T-helper 17 cell (primary cell): Measurements from ENCODE around the gene GRHL3. TPM values are rescaled to one million over a fixed set of nuclear protein-coding genes. Genes with fewer than 3 reads are reported as not detected.
A peak's percentile ranks its signal among the peaks of the same experiment; 100 is the strongest.
"Not testable (repeated sequence)": the region's sequence is repeated elsewhere in the genome, so short reads cannot be mapped to it uniquely, and the experiment has no call there.

ENCODE experiments used
- ATAC-seq: fragments of 150-1000 bp; cut with Tn5 transposase; 2 replicates; pipeline ENCODE4 v1.10.0; 2021; ENCODE audit warnings: mild to moderate bottlenecking, moderate library complexity
- DNase-seq, 3 donors: peaks; one replicate each; pipeline versions ENCODE4 v3.0.0 to v3.0.0-alpha.2; 2020 to 2021
- H3K9me3 ChIP-seq: one replicate; pipeline ENCODE4 v1.7.0; 2013; ENCODE audit warnings: low read length, mild to moderate bottlenecking; ENCODE audit not compliant: control insufficient read depth, poor library complexity, severe bottlenecking
- H3K27ac Mint-ChIP-seq: one replicate; pipeline ENCODE4 v1.8.0; 2022; ENCODE audit warnings: mild to moderate bottlenecking, moderate library complexity, mixed read lengths
- H3K27me3 Mint-ChIP-seq: one replicate; pipeline ENCODE4 v1.8.0; 2022; ENCODE audit warnings: mixed read lengths
- H3K36me3 Mint-ChIP-seq: one replicate; pipeline ENCODE4 v1.8.0; 2022; ENCODE audit warnings: low read depth, mixed read lengths
- H3K4me1 Mint-ChIP-seq: one replicate; pipeline ENCODE4 v1.8.0; 2022; ENCODE audit warnings: mild to moderate bottlenecking, mixed read lengths
- H3K4me3 Mint-ChIP-seq: one replicate; pipeline ENCODE4 v1.8.0; 2022; ENCODE audit warnings: mild to moderate bottlenecking, moderate library complexity, mixed read lengths
- total RNA-seq, 4 donors: library from RNA in 2 of 4; stranded (reverse) in 2 of 4; gene quantifications; one replicate each; pipeline ENCODE4 v1.2.3 and lab custom pipeline; 2022 to 2026

GRHL3 gene
- total RNA-seq, 2 donors from 2014 or later, result not detected

DNA sequence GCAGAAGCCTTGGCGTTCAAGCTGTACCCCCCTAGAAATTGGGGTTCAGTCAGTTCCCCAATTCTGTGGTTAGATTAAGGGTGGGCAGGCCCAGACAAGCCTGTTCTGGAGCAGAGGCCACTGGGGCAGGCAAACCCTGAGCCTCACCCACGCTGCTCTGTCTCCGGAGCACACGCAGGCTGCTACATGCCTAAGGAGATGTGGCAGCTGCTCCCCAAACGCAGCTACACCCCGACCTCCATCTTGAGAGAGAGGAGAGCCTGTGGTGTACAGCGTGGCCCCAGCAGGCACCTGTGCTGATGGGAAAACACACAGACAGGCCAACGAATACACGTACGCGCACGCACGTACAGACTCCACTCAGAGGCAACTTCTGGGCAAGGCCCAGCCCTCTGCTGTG lies 33.9 kb upstream of the GRHL3 start:
- DNase-seq, result no peak
- ATAC-seq, result no peak
- H3K9me3 ChIP-seq, result no peaks in the 10 kb centered on the region
- no peak overlapping the region for H3K4me3 Mint-ChIP-seq
- H3K4me1 Mint-ChIP-seq, result no peaks in the 10 kb centered on the region
- H3K36me3 Mint-ChIP-seq, result no peaks in the 10 kb centered on the region
- H3K27me3 Mint-ChIP-seq, result peaks cover 4% of the 10 kb centered on the region
- no peak overlapping the region for H3K27ac Mint-ChIP-seq

GRCh38 chr1:24286246-24287010 lies 32.7 kb upstream of the GRHL3 start:
- DNase-seq (no peak), ATAC-seq (no peak)
- no peaks in the 10 kb centered on the region for H3K36me3 Mint-ChIP-seq
- H3K4me3 Mint-ChIP-seq, result no peak overlapping the region
- H3K9me3 ChIP-seq, result no peaks in the 10 kb centered on the region
- H3K27ac Mint-ChIP-seq, result no peak overlapping the region
- H3K27me3 Mint-ChIP-seq, result peaks cover 10% of the 10 kb centered on the region
- no peaks in the 10 kb centered on the region for H3K4me1 Mint-ChIP-seq

DNA sequence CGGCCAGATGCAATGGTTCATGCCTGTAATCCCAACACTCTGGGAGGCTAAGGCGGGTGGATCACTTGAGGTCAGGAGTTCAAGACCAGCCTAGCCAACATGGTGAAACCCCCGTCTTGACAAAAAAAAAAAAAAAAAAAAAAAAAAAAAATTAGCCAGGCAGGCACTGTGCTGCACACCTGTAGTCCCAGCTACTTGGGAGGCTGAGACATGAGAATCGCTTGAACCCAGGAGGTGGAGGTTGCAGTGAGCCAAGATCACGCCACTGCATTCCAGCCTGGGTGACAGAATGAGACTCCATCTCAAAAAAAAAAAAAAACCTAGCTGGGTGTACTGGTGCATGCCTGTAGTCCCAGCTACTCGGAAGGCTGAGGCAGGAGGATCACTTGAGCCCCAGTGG lies 31.4 kb upstream of the GRHL3 start:
- not testable (repeated sequence) for H3K4me1 Mint-ChIP-seq, H3K9me3 ChIP-seq, H3K36me3 Mint-ChIP-seq, DNase-seq, H3K4me3 Mint-ChIP-seq, H3K27ac Mint-ChIP-seq, ATAC-seq
- peaks cover 19% of the 10 kb centered on the region for H3K27me3 Mint-ChIP-seq

- no peak for DNase-seq
- ATAC-seq, result no peak
- H3K4me3 Mint-ChIP-seq, result no peak overlapping the region
- no peak overlapping the region for H3K27ac Mint-ChIP-seq
- H3K9me3 ChIP-seq, result no peaks in the 10 kb centered on the region
- peaks cover 19% of the 10 kb centered on the region for H3K27me3 Mint-ChIP-seq
- no peaks in the 10 kb centered on the region for H3K4me1 Mint-ChIP-seq
- peaks cover 3% of the 10 kb centered on the region for H3K36me3 Mint-ChIP-seq
These were observed 30.7 kb upstream of the GRHL3 start for GRCh38 chr1:24288479-24288878.

DNA sequence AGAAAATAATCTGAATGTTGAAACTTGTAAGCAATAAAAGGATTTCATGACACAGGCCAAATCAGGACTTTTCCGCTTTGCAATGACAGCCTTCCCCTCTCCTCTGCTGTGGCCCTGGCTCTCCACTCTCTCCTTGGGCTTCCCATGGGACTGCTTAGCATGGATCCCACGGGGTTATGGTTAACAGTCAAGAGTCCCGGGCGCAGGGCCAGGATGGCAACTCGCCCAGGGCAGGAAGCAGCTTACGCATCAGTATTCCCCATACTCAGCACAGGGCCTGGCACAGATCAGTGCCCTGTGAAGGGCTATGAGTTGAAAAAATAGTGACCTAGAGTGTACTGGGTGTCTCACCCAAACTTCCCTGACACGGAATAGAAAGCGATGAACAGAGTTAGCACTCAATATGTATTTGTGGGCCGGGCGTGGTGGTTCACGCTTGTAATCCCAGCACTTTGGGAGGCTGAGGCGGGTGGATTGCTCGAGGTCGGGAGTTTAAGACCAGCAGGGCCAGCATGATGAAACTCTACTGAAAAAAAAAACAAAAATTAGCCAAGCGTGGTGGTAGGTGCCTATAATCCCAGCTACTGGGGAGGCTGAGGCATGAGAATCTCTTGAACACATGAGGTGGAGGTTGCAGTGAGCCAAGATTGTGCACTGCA lies 29.1 kb upstream of the GRHL3 start:
- H3K9me3 ChIP-seq, result no peaks in the 10 kb centered on the region
- H3K27me3 Mint-ChIP-seq, result peaks cover 33% of the 10 kb centered on the region
- H3K36me3 Mint-ChIP-seq, result peaks cover 3% of the 10 kb centered on the region
- H3K4me1 Mint-ChIP-seq, result no peaks in the 10 kb centered on the region
- peak overlapping the region; percentile 44 for H3K4me3 Mint-ChIP-seq
- DNase-seq, result no peak
- ATAC-seq, result no peak
- peak overlapping the region; percentile 65 for H3K27ac Mint-ChIP-seq

GRCh38 chr1:24290933-24291487 lies 28.1 kb upstream of the GRHL3 start:
- Mint-ChIP-seq H3K27ac (no peak overlapping the region), H3K27me3 (peaks cover 42% of the 10 kb centered on the region), H3K4me1 (no peaks in the 10 kb centered on the region), H3K36me3 (peaks cover 3% of the 10 kb centered on the region), H3K4me3 (no peak overlapping the region)
- H3K9me3 ChIP-seq, result no peaks in the 10 kb centered on the region
- ATAC-seq (no peak), DNase-seq (no peak)

DNA sequence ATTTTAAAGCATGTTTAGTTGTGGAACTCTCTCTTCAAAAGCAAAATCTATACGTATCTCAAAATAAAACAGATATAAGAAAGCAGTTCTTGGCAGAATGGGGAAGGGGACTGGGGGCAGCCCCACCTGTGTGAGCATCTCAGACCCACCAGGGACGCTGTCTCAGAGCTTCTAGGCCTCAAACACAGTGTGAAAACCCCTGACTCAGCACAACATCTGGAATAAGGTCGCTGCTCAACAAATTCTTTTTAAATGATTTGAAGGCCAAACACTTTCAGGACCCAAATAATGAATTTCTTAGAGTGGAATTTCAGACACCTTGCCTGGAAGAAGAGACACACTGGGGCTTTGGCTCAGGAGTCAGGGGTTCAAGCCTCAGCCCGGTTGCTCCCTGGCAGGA lies 27.1 kb upstream of the GRHL3 start:
- no peaks in the 10 kb centered on the region for H3K9me3 ChIP-seq
- H3K4me3 Mint-ChIP-seq, result no peak overlapping the region
- DNase-seq (no peak), ATAC-seq (no peak)
- peak overlapping the region; percentile 51 for H3K27ac Mint-ChIP-seq
- H3K27me3 Mint-ChIP-seq, result peaks cover 44% of the 10 kb centered on the region
- peaks cover 3% of the 10 kb centered on the region for H3K36me3 Mint-ChIP-seq
- H3K4me1 Mint-ChIP-seq, result no peaks in the 10 kb centered on the region

DNA sequence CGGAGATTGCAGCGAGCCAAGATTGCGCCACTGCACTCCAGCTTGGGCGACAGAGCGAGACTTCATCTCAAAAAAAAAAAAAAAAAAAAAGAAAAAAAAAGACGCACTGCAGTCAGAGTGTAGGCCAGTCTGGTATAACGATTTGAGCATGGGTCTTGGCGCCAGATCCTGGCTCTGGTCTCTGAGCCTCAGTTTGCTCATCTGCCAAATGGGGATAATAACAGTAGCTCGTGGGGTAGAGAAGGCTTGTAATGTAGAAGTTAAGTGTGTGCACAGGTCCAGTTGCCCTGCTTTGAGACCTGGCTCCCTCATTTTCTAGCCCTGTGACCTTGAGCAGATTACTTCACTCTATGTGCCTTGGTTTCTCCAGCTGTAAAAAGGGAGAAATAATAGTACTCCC lies 26.3 kb upstream of the GRHL3 start:
- H3K36me3 Mint-ChIP-seq, result peaks cover 3% of the 10 kb centered on the region
- H3K4me3 Mint-ChIP-seq, result no peak overlapping the region
- ATAC-seq (no peak), DNase-seq (no peak)
- no peaks in the 10 kb centered on the region for H3K9me3 ChIP-seq
- H3K27ac Mint-ChIP-seq, result no peak overlapping the region
- no peaks in the 10 kb centered on the region for H3K4me1 Mint-ChIP-seq
- H3K27me3 Mint-ChIP-seq, result peaks cover 52% of the 10 kb centered on the region

DNA sequence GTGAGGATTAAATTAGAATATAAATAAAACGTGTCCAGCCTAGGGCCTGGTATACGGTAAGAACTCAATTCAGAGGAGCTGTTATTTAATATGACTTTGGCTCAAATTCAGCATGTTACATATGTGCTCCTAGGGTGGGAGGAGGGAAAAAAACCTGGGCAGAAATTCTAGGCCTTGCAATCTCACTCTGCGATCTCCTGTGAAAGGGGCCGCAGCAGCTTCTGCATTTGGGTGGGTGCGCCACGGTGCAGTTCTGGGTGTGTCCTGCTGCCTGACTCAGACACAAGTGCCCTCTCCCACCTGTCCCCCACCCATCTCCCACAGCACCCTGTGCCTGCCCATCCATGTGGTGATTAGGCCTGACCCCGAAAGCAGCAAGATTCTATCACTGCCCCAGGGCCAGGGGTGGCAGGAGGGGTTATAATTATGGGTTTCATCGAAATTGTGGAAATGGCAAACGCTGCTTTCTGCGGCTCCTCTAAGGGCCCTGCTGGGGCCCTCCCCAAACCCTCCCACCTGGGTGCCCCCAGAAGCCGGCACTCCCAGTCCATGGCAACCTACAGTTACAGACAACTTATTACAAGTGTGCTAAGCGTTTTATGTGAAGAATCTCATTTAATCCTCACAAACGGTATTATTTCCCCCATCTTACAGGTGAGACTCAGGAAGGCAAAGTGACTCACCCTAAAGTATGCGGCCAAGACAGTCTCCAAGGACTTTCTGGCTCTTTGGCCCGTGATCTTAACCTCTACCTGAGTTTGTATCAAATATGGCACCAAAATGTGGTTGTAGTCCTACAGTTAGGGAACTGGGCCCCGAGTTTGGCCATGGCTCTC lies 25.5 kb upstream of the GRHL3 start:
- Mint-ChIP-seq H3K27me3 (peaks cover 59% of the 10 kb centered on the region), H3K36me3 (peaks cover 3% of the 10 kb centered on the region), H3K27ac (no peak overlapping the region), H3K4me3 (no peak overlapping the region), H3K4me1 (no peaks in the 10 kb centered on the region)
- no peaks in the 10 kb centered on the region for H3K9me3 ChIP-seq
- no peak for ATAC-seq
- DNase-seq, result no peak

DNA sequence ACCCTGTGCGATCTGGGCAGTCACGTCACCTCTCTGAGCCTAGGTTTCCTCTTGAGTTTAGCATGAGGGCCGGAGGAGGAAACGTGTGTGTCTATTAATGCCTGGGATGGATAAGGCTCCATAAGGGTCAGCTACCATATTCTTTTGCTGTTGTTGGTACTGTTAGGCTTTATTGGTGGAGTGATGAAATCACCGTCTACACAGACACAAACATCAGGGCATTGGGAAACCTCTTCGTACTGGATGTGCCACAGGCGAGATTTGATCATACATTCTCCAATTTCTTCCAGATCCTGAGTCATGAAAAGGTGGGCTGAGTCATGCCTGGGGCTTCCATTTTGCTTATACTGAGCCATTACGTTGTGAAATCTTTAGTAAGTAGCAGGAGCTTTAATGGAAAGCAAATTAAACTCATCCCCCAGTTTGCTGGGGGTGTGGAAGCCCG lies 24.9 kb upstream of the GRHL3 start:
- peaks cover 63% of the 10 kb centered on the region for H3K27me3 Mint-ChIP-seq

DNA sequence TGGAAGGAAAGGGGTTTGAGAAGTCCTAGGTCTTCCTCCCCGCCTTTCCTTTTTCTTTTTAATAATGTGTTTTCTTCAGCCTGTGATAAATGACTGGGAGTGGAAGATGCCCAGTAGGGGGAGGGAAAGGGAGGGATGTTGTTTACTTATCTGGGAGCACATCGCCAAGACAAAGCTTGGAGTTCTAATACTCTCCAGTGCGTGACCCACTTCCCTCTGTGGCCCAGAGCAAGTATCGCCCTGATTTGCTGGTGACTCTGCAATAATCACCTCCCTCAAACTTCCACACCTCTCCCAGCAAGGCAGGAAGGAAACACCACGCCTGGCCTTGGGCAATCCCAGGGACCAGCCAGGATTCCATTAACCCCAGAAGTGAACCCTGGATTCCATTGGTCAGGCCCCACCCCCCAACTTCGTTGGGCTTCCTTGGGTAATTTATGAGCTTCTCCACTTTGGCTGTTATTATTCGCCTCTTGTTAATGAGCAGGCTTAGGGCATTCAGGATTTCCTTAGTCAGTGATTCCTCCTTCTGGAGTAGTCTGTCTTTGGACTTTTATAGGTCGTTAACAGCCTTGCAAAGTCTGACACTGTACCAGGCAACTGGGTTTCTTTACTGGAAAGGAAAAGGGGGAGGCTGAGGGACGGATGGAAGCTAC lies 24.3 kb upstream of the GRHL3 start:
- no peaks in the 10 kb centered on the region for H3K9me3 ChIP-seq
- no peak overlapping the region for H3K27ac Mint-ChIP-seq
- no peak overlapping the region for H3K4me3 Mint-ChIP-seq
- peaks cover 65% of the 10 kb centered on the region for H3K27me3 Mint-ChIP-seq
- H3K4me1 Mint-ChIP-seq, result no peaks in the 10 kb centered on the region
- ATAC-seq, result no peak
- H3K36me3 Mint-ChIP-seq, result peaks cover 3% of the 10 kb centered on the region
- DNase-seq, result no peak

More for the DNA sequence above, 24.9 kb upstream of the GRHL3 start:
- DNase-seq, result no peak
- no peaks in the 10 kb centered on the region for H3K4me1 Mint-ChIP-seq
- H3K9me3 ChIP-seq, result no peaks in the 10 kb centered on the region
- peaks cover 3% of the 10 kb centered on the region for H3K36me3 Mint-ChIP-seq
- ATAC-seq, result no peak
- H3K4me3 Mint-ChIP-seq, result no peak overlapping the region
- H3K27ac Mint-ChIP-seq, result no peak overlapping the region

DNA sequence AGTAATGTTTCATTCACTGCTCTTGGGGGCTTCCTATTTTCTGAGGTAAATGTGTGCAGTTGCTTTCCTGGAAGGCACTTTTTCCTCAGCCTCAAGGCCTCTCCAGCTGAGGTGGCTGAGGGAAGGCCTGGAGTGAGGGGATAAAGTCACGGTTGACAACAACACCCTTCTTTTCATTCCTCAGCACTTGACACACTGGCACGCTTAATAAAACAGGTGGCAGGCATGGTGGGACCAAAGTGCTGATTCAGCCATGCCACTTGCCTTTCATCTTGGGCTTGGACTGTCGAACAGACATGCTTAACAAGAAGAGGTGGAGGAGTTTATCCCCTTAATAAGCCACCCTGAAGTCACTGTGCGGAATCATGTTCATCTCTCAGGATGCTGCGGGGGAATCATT lies 23.6 kb upstream of the GRHL3 start:
- no peaks in the 10 kb centered on the region for H3K9me3 ChIP-seq
- H3K27me3 Mint-ChIP-seq, result peaks cover 64% of the 10 kb centered on the region
- DNase-seq, result no peak
- no peaks in the 10 kb centered on the region for H3K4me1 Mint-ChIP-seq
- no peak for ATAC-seq
- peaks cover 3% of the 10 kb centered on the region for H3K36me3 Mint-ChIP-seq
- H3K27ac Mint-ChIP-seq, result no peak overlapping the region
- no peak overlapping the region for H3K4me3 Mint-ChIP-seq
